Small intestine (tissue), 16 donors: Measurements from ENCODE around the gene BMP8A. TPM values are rescaled to one million over a fixed set of nuclear protein-coding genes. Genes with fewer than 3 reads are reported as not detected.
"Not testable (repeated sequence)": the region's sequence is repeated elsewhere in the genome, so short reads cannot be mapped to it uniquely, and the experiment has no call there.

ENCODE experiments used
- DNase-seq, 2 donors: peaks; one replicate each; pipeline versions ENCODE4 v3.0.0 to v3.0.0-alpha.2; 2013
- FAIRE-seq: peaks from 2 replicates; lab custom pipeline; 2012; peaks lifted over from hg19 to GRCh38; lab: Jason Lieb, UNC
- H3K27ac ChIP-seq, 3 donors: one replicate each; pipeline ENCODE4 v1.5.1; 2013; ENCODE audit warnings: low read length in 2 of 3, mild to moderate bottlenecking in 2 of 3, control low read depth in 1 of 3, inconsistent platforms in 1 of 3, low read depth in 1 of 3, moderate library complexity in 1 of 3
- H3K27me3 ChIP-seq, 3 donors: one replicate each; pipeline ENCODE4 v1.6.1; 2013; ENCODE audit warnings: low read length in 3 of 3, inconsistent platforms in 1 of 3; ENCODE audit not compliant: control insufficient read depth in 3 of 3, insufficient read depth in 3 of 3
- H3K36me3 ChIP-seq, 3 donors: one replicate each; pipeline ENCODE4 v1.6.1; 2013; ENCODE audit warnings: low read length in 3 of 3, inconsistent platforms in 1 of 3, low read depth in 1 of 3, mild to moderate bottlenecking in 1 of 3, moderate library complexity in 1 of 3; ENCODE audit not compliant: control insufficient read depth in 3 of 3, insufficient read depth in 2 of 3
- H3K4me1 ChIP-seq, 3 donors: one replicate each; pipeline ENCODE4 v1.6.1; 2013; ENCODE audit warnings: low read length in 2 of 3, inconsistent platforms in 1 of 3, low read depth in 1 of 3, mild to moderate bottlenecking in 1 of 3, moderate library complexity in 1 of 3; ENCODE audit not compliant: control insufficient read depth in 3 of 3, insufficient read depth in 2 of 3
- H3K4me3 ChIP-seq, 3 donors: one replicate each; pipeline ENCODE4 v1.5.1; 2013; ENCODE audit warnings: low read length in 3 of 3, control low read depth in 1 of 3, inconsistent platforms in 1 of 3, low read depth in 1 of 3, mild to moderate bottlenecking in 1 of 3, moderate library complexity in 1 of 3
- H3K9me3 ChIP-seq, 2 donors: one replicate each; pipeline ENCODE4 v1.6.1; 2013; ENCODE audit warnings: low read depth in 1 of 2, low read length in 1 of 2; ENCODE audit not compliant: control insufficient read depth in 2 of 2, insufficient read depth in 1 of 2
- WGBS, 3 donors: extraction: QIAGEN DNeasy Blood & Tissue Kit; methylation state at CpG; one replicate each; pipeline ENCODE4 v1.1.7; 2013; 5-methylcytosine and 5-hydroxymethylcytosine counted together
- long read RNA-seq, 10 donors: transcript quantifications; one replicate each; lab custom pipeline, GENCODE V29; 2026
- polyA plus RNA-seq, 4 donors: library from polyadenylated mRNA; stranded (reverse) in 3 of 4; unstranded in 1 of 4; fragments of 200-250 nt in 3 of 4; fragments of 120-200 nt in 1 of 4; gene quantifications; one replicate each; pipeline versions ENCODE4 v1.2.1 to v1.2.3, GENCODE V29; 2013
- donor health status: healthy with polysubstance abuse.
- donor health status: control.
- donor health status: control.
- donor health status: Bipolar disorder and iron deficiency.
- donor health status: healthy.

BMP8A gene
- polyA plus RNA-seq, result under 1 TPM in 3 of 4 donors, not detected in 1; 0.37 to 0.66 (median 0.45) TPM
- long read RNA-seq, donor 1, result 0 reads
- long read RNA-seq, donor 2, result 0 reads
- long read RNA-seq, donor 3, result 0 reads
- long read RNA-seq, donor 4, result 0 reads
- long read RNA-seq, donor 5, result 0 reads
- long read RNA-seq, donor 6, result 0 reads
- long read RNA-seq, donor 7, result 0 reads
- long read RNA-seq, donor 8, result 0 reads
- long read RNA-seq, donor 9, result 0 reads
- long read RNA-seq, donor 10, partial matches to known transcripts, result 5 of 5 reads
- long read RNA-seq, donor 10, other reads (novel, unspliced or antisense), result 0 of 5 reads

- FAIRE-seq, result no peak
- WGBS, 3 donors, result 0% methylated on average over 78 to 112 of the region's 112 CpGs
Observed at GRCh38 chr1:39491146-39491921, at the start of gene BMP8A. BMP8A (plus strand) TSS chr1:39491636; CDS start chr1:39491992, 356 bp downstream.

GRCh38 chr1:39441797-39442196 lies 49.6 kb upstream of the BMP8A start:
- Histone ChIP-seq H3K4me1 (no peaks in the 10 kb centered on the region), H3K36me3 (peaks cover 26 to 28% (median 27%) of the 10 kb centered on the region in 3 donors), H3K4me3 (no peak overlapping the region), H3K9me3 (no peaks in the 10 kb centered on the region), H3K27me3 (no peaks in the 10 kb centered on the region), H3K27ac (no peak overlapping the region)
- DNase-seq (no peak), FAIRE-seq (no peak)

More at GRCh38 chr1:39491146-39491921, at the start of gene BMP8A:
- Histone ChIP-seq H3K4me3 (peak within 1 kb of the TSS; percentile 12 to 44 (median 19)), H3K27ac (no peak within 1 kb of the TSS), H3K27me3 (peaks cover 0 to 35% (median 6%) of the 10 kb centered on the region in 3 donors), H3K4me1 (peaks cover 0 to 6% (median 0%) of the 10 kb centered on the region in 3 donors), H3K9me3 (no peaks in the 10 kb centered on the region), H3K36me3 (peaks cover 0 to 10% (median 0%) of the 10 kb centered on the region in 3 donors)
- peak; percentile 59 to 83 for DNase-seq

DNA sequence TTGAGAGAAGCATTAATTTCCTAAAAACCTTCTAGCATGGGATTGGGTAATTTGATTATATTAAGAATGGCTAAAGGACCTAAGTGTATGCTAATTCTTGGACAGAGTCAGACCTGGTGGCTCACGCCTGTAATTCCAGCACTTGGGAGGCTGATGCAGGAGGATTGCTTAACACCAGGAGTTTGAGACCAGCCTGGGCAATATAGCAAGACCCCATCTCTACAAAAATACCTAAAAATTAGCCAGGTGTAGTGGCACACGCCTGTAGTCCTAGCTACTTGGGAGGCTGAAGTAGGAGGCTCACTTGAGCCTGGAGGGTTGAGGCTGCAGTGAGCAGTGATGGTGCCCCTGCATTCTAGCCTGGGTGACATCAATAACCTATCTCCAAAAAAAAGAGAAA lies 45.9 kb upstream of the BMP8A start:
- no peak for DNase-seq
- no peak for FAIRE-seq
- WGBS, 3 donors, result 92 to 100% (median 99%) methylated on average over 2 of the region's 2 CpGs

GRCh38 chr1:39446986-39447567 lies 44.4 kb upstream of the BMP8A start:
- Histone ChIP-seq H3K36me3 (peaks cover 27 to 45% (median 34%) of the 10 kb centered on the region in 3 donors), H3K9me3 (no peaks in the 10 kb centered on the region)
- 75 to 92% (median 89%) methylated on average over 5 of the region's 5 CpGs for WGBS, 3 donors

More for the DNA sequence above, 45.9 kb upstream of the BMP8A start:
- Histone ChIP-seq H3K4me1 (no peaks in the 10 kb centered on the region), H3K27ac (no peak overlapping the region), H3K27me3 (no peaks in the 10 kb centered on the region), H3K4me3 (no peak overlapping the region), H3K9me3 (no peaks in the 10 kb centered on the region), H3K36me3 (peaks cover 24 to 37% (median 31%) of the 10 kb centered on the region in 3 donors)

DNA sequence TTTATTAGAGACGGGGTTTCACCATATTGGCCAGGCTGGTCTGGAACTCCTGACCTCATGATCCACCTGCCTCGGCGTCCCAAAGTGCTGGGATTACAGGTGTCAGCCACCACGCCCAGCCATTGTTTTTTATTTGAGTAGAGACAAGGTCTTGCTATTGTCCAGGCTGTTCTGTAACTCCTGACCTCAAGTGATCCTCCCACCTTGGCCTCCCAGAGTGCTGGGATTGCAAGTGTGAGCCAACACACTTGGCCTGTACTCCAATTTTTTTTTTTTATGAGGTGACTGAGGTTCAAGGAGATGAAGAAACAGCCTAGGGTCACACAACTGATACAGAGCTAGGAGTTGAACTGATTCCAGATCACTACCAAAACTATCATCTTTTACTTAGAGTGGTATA lies 41.4 kb upstream of the BMP8A start:
- not testable (repeated sequence) for FAIRE-seq, H3K4me1 ChIP-seq, DNase-seq, H3K4me3 ChIP-seq, H3K9me3 ChIP-seq, H3K27me3 ChIP-seq
- WGBS, 3 donors, result 86 to 93% (median 90%) methylated on average over 4 of the region's 4 CpGs
- H3K36me3 ChIP-seq, result peaks cover 34 to 48% (median 39%) of the 10 kb centered on the region in 3 donors
- peak overlapping the region in 1 of 3 donors; percentile 43 for H3K27ac ChIP-seq

More at GRCh38 chr1:39446986-39447567, 44.4 kb upstream of the BMP8A start:
- Histone ChIP-seq H3K4me1 (no peaks in the 10 kb centered on the region), H3K27ac (no peak overlapping the region), H3K27me3 (no peaks in the 10 kb centered on the region), H3K4me3 (no peak overlapping the region)
- FAIRE-seq (no peak), DNase-seq (no peak)

DNA sequence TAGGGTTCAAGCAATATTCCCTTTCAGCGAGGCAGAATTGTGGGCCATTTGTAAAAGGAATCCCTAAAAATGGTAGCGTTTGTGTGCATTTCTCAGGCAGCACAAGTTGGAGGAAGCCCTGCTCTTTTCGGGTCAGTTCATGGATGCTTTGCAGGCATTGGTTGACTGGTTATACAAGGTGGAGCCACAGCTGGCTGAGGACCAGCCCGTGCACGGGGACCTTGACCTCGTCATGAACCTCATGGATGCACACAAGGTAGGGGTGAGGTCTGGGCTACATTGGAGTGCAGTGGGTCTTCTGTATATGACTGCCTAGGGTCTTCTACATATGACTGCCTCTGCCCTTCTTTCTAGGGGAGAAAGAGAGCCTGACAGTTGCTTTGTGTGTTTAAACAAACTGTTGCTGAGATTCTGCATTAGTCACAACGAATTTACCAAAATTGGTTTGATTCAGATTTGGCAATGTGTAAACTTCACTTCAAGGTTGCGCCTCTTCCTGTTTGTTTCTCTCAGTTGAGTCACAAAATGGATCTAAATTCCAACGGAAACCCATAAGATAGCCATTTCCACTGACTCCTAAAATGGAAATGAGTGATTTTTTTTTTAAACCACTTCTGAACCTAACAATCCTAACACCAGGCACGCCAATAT lies 40.4 kb upstream of the BMP8A start:
- peaks cover 35 to 52% (median 38%) of the 10 kb centered on the region in 3 donors for H3K36me3 ChIP-seq
- no peak for FAIRE-seq
- no peak overlapping the region for H3K4me3 ChIP-seq
- no peaks in the 10 kb centered on the region for H3K9me3 ChIP-seq
- DNase-seq, result no peak
- no peaks in the 10 kb centered on the region for H3K4me1 ChIP-seq
- H3K27me3 ChIP-seq, result no peaks in the 10 kb centered on the region
- peak overlapping the region in 1 of 3 donors; percentile 58 for H3K27ac ChIP-seq
- 65 to 67% (median 65%) methylated on average over 10 of the region's 10 CpGs for WGBS, 3 donors

GRCh38 chr1:39452081-39452480 lies 39.4 kb upstream of the BMP8A start:
- Histone ChIP-seq H3K27me3 (no peaks in the 10 kb centered on the region), H3K27ac (peak overlapping the region in 1 of 3 donors; percentile 38), H3K9me3 (no peaks in the 10 kb centered on the region), H3K4me3 (no peak overlapping the region), H3K4me1 (no peaks in the 10 kb centered on the region), H3K36me3 (peaks cover 38 to 55% (median 43%) of the 10 kb centered on the region in 3 donors)
- 89 to 97% (median 89%) methylated on average over 7 of the region's 7 CpGs for WGBS, 3 donors
- DNase-seq (no peak), FAIRE-seq (no peak)

- H3K9me3 ChIP-seq, result no peaks in the 10 kb centered on the region
- 95 to 98% (median 97%) methylated on average over 5 of the region's 5 CpGs for WGBS, 3 donors
- H3K27me3 ChIP-seq, result no peaks in the 10 kb centered on the region
- H3K4me1 ChIP-seq, result no peaks in the 10 kb centered on the region
- DNase-seq (no peak), FAIRE-seq (no peak)
- peak overlapping the region in 1 of 3 donors; percentile 37 for H3K27ac ChIP-seq
- H3K36me3 ChIP-seq, result peaks cover 38 to 60% (median 41%) of the 10 kb centered on the region in 3 donors
- H3K4me3 ChIP-seq, result no peak overlapping the region
Observed at GRCh38 chr1:39452540-39452939, 38.9 kb upstream of the BMP8A start.
